ENCODE data around the gene ANKMY1.

The ANKMY1 gene

DNA sequence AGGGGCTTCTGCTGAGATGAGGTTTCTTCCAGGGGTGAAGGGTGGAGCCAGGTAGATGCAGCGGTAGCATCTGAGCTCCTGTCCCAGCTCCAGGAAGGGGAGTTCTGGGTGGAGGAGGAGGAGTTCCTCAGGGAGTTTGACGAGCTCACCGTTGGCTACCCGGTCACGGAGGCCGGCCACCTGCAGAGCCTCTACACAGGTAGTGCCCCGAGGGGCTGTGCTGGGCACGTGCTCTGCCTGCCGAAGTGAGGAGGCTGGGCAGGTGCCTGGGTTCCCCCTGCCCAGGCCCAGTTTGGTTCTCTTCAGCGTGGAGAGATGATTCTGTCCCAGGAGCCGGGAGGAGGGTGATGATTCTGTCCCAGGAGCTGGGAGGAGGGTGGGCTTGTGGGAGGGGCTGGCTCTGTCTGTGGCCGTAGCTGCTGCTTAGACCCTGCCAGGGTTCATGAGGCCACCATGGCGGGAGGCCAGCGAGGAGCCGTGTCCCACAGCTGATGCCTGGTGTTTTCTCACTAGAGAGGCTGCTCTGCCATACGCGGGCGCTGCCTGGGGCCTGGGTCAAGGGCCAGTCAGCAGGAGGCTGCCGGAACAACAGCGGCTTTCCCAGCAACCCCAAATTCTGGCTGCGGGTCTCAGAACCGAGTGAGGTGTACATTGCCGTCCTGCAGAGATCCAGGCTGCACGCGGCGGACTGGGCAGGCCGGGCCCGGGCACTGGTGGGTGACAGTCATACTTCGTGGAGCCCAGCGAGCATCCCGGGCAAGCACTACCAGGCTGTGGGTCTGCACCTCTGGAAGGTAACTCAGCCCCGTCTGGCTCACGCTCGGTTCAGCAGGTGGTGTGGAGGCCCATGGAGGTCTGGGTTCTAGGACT, 37.0 kb upstream of the ANKMY1 start:
- no peak for DNase-seq

DNA sequence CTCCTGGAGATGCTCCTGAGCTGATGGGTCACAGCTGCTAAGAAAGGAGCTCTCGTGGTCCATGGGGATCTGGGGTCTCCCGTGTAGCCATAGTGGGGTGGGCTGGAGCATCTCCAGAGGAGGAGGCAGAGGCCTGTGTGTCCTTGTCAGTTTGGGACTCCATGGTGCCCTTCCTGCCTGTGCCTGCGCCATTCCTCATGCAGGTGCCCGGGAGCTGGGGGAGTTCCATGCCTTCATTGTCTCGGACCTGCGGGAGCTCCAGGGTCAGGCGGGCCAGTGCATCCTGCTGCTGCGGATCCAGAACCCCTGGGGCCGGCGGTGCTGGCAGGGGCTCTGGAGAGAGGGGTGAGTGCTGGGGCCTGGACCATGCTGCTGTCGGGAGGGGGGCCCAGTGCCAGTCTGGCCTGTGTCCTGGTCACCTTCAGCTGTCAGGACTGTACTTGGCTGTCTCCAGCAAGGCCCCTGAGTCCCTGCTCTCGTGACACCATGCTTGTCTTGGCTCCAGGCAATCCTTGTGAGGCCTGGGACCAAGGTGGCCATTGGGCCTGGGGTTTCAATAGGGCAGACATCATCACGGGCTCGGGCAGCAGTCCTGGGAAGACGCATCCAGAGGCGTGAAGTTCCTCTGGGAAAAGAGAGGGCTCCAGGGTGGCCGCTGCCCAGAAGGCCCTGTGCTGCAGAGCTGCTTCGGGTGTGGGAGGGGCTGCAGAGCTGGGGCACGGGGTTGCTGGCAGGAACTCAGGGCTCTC, 36.1 kb upstream of the ANKMY1 start:
- no peak for DNase-seq

GRCh38 chr2:240593026-240593702, 35.4 kb upstream of the ANKMY1 start:
- DNase-seq, result no peak

- DNase-seq, result no peak
Observed at GRCh38 chr2:240591784-240592183, 34.0 kb upstream of the ANKMY1 start.

DNA sequence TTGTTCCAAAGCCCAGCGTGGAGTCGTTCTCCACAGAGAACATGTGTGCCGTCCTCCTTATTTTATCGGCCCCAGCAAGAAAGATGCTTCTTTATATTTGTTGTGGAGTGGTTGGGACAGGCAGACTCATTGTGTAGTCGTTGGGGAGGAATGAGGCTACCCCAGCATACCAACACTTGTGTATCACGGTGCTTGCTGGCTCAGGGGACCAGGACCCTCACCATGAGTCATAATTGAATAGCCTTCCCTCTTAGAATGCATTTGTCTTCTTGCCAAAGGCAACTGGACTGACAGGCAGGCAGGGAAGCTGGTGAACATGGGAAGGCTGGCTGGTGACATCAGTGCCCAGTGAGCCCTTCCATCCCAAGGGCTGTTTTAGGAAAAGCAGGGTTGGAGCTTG, 33.4 kb upstream of the ANKMY1 start:
- DNase-seq, result no peak

- no peak for DNase-seq
Observed at GRCh38 chr2:240590681-240591111, 32.9 kb upstream of the ANKMY1 start.

GRCh38 chr2:240589850-240590525, 32.2 kb upstream of the ANKMY1 start:
- no peak for DNase-seq

GRCh38 chr2:240589375-240589774, 31.6 kb upstream of the ANKMY1 start:
- DNase-seq, result no peak

DNA sequence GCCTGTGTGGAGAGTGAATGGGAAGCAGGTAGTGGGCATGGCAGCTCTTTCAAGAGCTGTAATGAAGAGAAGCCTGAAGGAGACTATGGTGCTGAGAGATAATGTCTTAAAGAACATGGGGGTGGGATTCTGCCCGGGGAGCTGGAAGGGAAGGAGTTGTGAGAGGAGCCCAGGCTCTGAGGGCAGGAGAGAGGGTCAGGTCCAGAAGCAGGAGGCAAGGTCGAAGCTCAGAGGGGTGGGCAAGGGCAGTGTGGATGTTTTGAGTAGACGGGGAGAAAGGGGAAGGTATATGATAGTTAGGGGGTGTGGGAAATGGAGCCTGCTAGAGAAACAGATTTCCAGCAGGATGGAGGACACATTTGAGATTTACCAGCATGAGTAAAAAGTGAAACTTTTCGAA, 30.9 kb upstream of the ANKMY1 start:
- no peak for DNase-seq

GRCh38 chr2:240588006-240588655, 30.3 kb upstream of the ANKMY1 start:
- no peak for DNase-seq

DNA sequence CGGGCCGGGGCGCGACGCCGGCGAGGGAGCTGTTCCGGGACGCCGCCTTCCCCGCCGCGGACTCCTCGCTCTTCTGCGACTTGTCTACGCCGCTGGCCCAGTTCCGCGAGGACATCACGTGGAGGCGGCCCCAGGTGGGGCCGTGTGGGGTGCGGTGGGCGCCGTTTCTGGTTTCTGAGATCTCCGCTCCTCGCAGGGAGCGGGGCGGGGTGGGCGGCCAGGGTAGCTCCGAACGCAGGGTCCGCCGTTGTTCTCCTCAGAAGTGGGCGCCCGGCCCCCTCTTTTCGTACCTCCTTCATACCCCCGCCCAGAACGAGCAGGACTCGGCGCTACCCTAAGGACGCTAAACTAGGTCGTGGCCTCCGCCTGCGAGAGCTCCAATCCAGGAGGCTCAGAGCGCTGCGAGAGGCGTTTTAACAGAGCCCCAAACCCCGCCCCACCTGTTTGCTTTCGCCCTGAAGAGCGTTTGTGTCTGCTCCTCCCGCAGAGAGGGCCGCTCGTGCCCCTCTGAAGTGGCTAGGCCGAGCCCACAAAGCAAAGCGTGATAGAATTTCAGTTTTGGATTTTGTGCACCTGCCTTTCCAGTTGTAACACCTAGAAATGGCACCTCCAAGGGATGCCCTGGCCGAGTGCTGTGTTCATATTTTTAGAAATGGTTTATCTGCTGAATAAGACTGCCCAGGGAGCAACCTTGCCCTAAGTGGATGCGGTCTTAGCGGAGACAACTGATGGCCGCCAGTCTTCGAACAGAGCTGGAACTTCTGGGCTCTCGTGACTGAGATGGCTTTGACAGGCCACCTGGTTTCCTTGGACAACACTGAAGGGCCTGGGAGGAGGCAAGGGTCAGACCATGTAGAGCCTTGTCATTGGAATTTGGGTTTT, 29.4 kb upstream of the ANKMY1 start:
- peak; percentile 68 for DNase-seq

GRCh38 chr2:240586198-240586918, 28.6 kb upstream of the ANKMY1 start, which contains the start of gene CAPN10:
CAPN10 (plus strand) TSS chr2:240586734; CDS start chr2:240586912, 178 bp downstream.
- peak; percentile 98 for DNase-seq

- DNase-seq, result no peak
Observed at GRCh38 chr2:240585681-240586197, 28.0 kb upstream of the ANKMY1 start.

DNA sequence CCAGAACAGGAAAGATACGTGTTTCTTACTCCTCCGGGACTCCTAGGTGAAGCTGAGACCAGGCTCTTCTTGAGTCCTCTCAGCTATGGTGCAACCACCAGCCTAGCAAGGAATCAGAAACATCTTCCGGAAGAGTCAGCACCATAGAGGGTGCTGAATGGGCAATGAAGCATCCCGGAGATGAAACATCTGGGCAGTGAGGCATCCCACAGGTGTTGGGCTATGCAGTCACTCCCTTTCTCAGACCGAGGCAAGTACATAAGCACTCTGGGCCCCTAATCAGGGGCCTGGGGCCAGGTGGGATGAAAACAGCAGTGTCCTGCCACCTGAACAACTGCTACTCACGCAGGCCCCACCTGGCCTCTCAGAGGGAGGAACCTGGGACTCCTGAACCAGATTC, 27.3 kb upstream of the ANKMY1 start:
- DNase-seq, result no peak

GRCh38 chr2:240584486-240585031, 26.8 kb upstream of the ANKMY1 start:
- no peak for DNase-seq

DNA sequence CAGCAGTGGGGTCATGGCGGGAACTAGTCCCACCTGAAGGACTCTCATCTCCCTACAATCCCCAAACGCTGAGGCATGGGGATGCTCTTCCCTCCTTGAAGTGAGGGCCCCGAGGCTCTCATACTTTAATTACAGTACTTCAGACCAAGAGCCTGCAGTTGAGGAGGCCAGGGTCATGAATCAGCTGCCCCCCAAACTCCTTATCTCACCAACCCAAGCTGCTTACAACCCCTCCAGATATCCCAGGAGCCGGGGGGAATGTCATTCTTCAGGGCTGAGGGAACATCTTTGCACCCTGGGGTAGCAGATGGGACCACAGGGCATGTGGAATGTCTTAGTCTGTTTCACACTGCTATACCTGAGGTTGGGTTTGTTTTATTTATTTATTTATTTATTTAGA, 26.0 kb upstream of the ANKMY1 start:
- no peak for DNase-seq

GRCh38 chr2:240582781-240583180, 25.0 kb upstream of the ANKMY1 start:
- DNase-seq, result no peak

DNA sequence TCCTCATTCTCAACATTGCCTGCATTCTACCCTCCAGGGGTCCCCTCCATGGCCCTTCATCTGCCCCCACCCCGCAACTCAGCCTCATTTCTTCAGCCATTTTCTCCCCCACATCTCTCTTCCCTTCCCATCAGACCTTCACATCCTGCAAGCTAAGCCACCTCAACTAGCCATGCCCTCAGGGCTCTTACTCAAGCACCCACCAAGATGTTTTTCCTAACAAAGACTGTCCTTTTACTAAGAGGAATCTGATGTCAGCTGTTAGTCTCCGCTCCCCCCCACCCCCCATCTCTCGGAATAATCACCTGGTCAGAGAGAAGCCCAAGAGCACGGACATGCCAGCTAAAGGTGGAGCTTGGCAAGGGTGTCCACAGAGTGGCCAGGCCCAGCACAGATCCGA, 24.0 kb upstream of the ANKMY1 start:
- no peak for DNase-seq

- peak; percentile 85 for DNase-seq
Observed at GRCh38 chr2:240579771-240580614, 22.2 kb upstream of the ANKMY1 start.

Measured in activated naive CD4-positive, alpha-beta T cell treated with Interleukin-2 at 50 U/mL for 16 hours (primary cell).